HG02852 (cell line): ENCODE results near the gene ALDH1A2.

Experiments
- ATAC-seq: cut with Tn5 transposase; IDR thresholded peaks from one replicate; pipeline ENCODE4 v1.9.1; 2021; ENCODE audit warnings: mild to moderate bottlenecking, moderate library complexity; ENCODE audit not compliant: unreplicated experiment

Gene ALDH1A2

GRCh38 chr15:57947282-57947681, 118.2 kb downstream of the ALDH1A2 start:
- ATAC-seq: no peak

GRCh38 chr15:57946491-57947048, 118.9 kb downstream of the ALDH1A2 start:
- no peak for ATAC-seq

GRCh38 chr15:57945616-57946015, 119.9 kb downstream of the ALDH1A2 start:
- no peak for ATAC-seq

- ATAC-seq: no peak
These were observed 121.6 kb downstream of the ALDH1A2 start for GRCh38 chr15:57943754-57944420.

GRCh38 chr15:57943171-57943570, 122.3 kb downstream of the ALDH1A2 start:
- no peak for ATAC-seq

GRCh38 chr15:57941816-57942215, 123.7 kb downstream of the ALDH1A2 start:
- ATAC-seq: no peak

- no peak for ATAC-seq
These were observed 133.2 kb downstream of the ALDH1A2 start for GRCh38 chr15:57932348-57932747.

- ATAC-seq: no peak
These were observed 133.9 kb downstream of the ALDH1A2 start for GRCh38 chr15:57931570-57931969.

GRCh38 chr15:57927091-57927631, 138.3 kb downstream of the ALDH1A2 start:
- no peak for ATAC-seq

- ATAC-seq: no peak
These were observed 139.9 kb downstream of the ALDH1A2 start for GRCh38 chr15:57925650-57926049.

GRCh38 chr15:57924598-57924997, 140.9 kb downstream of the ALDH1A2 start:
- ATAC-seq: no peak

- ATAC-seq: no peak
These were observed 141.8 kb downstream of the ALDH1A2 start for GRCh38 chr15:57923750-57924149.

- ATAC-seq: no peak
These were observed 142.2 kb downstream of the ALDH1A2 start for GRCh38 chr15:57923306-57923705.

GRCh38 chr15:57922776-57923175, 142.7 kb downstream of the ALDH1A2 start:
- no peak for ATAC-seq

- no peak for ATAC-seq
These were observed 144.1 kb downstream of the ALDH1A2 start for GRCh38 chr15:57921371-57921770.

GRCh38 chr15:57920911-57921310, 144.6 kb downstream of the ALDH1A2 start:
- ATAC-seq: no peak

- no peak for ATAC-seq
These were observed 145.8 kb downstream of the ALDH1A2 start for GRCh38 chr15:57919754-57920153.

- ATAC-seq: no peak
These were observed 147.5 kb downstream of the ALDH1A2 start for GRCh38 chr15:57917998-57918397.

GRCh38 chr15:57916695-57917094, 148.8 kb downstream of the ALDH1A2 start:
- no peak for ATAC-seq

GRCh38 chr15:57915827-57916531, 149.5 kb downstream of the ALDH1A2 start:
- no peak for ATAC-seq

- no peak for ATAC-seq
These were observed 151.0 kb downstream of the ALDH1A2 start for GRCh38 chr15:57914350-57915055.
